ENCODE measurements around the gene PACRG.

Gene PACRG

GRCh38 chr6:163323274-163323673, 595.5 kb downstream of the PACRG start:
- no peak for TF ChIP-seq JUND (IDR thresholded peaks at IDR 0.05; ENCODE audit: low read depth)
- DNase-seq (ENCODE audit: low read depth in 1 of 2, low spot score in 1 of 2): no peak
- in situ Hi-C loops (cut with HindIII; ENCODE audit: low pct_unique_long_range_greater_than_20kb, low sequenced_read_pairs): no loop called here

GRCh38 chr6:163323705-163324104, 595.9 kb downstream of the PACRG start:
- no peak for DNase-seq (ENCODE audit: low read depth in 1 of 2, low spot score in 1 of 2)
- TF ChIP-seq JUND (IDR thresholded peaks at IDR 0.05; ENCODE audit: low read depth): no peak
- in situ Hi-C loops (cut with HindIII; ENCODE audit: low pct_unique_long_range_greater_than_20kb, low sequenced_read_pairs): no loop called here

GRCh38 chr6:163324326-163324687, 596.5 kb downstream of the PACRG start:
- in situ Hi-C loops (cut with HindIII; ENCODE audit: low pct_unique_long_range_greater_than_20kb, low sequenced_read_pairs): no loop called here
- peak in 1 of 2 experiments; percentile 5 for DNase-seq (ENCODE audit: low read depth in 1 of 2, low spot score in 1 of 2)
- no peak for TF ChIP-seq JUND (IDR thresholded peaks at IDR 0.05; ENCODE audit: low read depth)

GRCh38 chr6:163324688-163325389, 597.1 kb downstream of the PACRG start:
- DNase-seq (ENCODE audit: low read depth in 1 of 2, low spot score in 1 of 2): peak; percentile 22 to 38
- no peak for TF ChIP-seq JUND (IDR thresholded peaks at IDR 0.05; ENCODE audit: low read depth)
- in situ Hi-C loops (cut with HindIII; ENCODE audit: low pct_unique_long_range_greater_than_20kb, low sequenced_read_pairs): no loop called here

- DNase-seq (ENCODE audit: low read depth in 1 of 2, low spot score in 1 of 2): no peak
- TF ChIP-seq JUND (IDR thresholded peaks at IDR 0.05; ENCODE audit: low read depth): no peak
- in situ Hi-C loops (cut with HindIII; ENCODE audit: low pct_unique_long_range_greater_than_20kb, low sequenced_read_pairs): no loop called here
Measured at GRCh38 chr6:163325390-163325784, 597.6 kb downstream of the PACRG start.

- TF ChIP-seq JUND (IDR thresholded peaks at IDR 0.05; ENCODE audit: low read depth): no peak
- DNase-seq (ENCODE audit: low read depth in 1 of 2, low spot score in 1 of 2): no peak
- in situ Hi-C loops (cut with HindIII; ENCODE audit: low pct_unique_long_range_greater_than_20kb, low sequenced_read_pairs): no loop called here
Measured at GRCh38 chr6:163327165-163327880, 599.5 kb downstream of the PACRG start.

GRCh38 chr6:163327921-163328320, 600.1 kb downstream of the PACRG start:
- no peak for DNase-seq (ENCODE audit: low read depth in 1 of 2, low spot score in 1 of 2)
- no peak for TF ChIP-seq JUND (IDR thresholded peaks at IDR 0.05; ENCODE audit: low read depth)
- in situ Hi-C loops (cut with HindIII; ENCODE audit: low pct_unique_long_range_greater_than_20kb, low sequenced_read_pairs): no loop called here

GRCh38 chr6:163328411-163328810, 600.6 kb downstream of the PACRG start:
- no peak for TF ChIP-seq JUND (IDR thresholded peaks at IDR 0.05; ENCODE audit: low read depth)
- in situ Hi-C loops (cut with HindIII; ENCODE audit: low pct_unique_long_range_greater_than_20kb, low sequenced_read_pairs): no loop called here
- DNase-seq (ENCODE audit: low read depth in 1 of 2, low spot score in 1 of 2): no peak

- DNase-seq (ENCODE audit: low read depth in 1 of 2, low spot score in 1 of 2): no peak
- TF ChIP-seq JUND (IDR thresholded peaks at IDR 0.05; ENCODE audit: low read depth): no peak
- in situ Hi-C loops (cut with HindIII; ENCODE audit: low pct_unique_long_range_greater_than_20kb, low sequenced_read_pairs): no loop called here
Measured at GRCh38 chr6:163329991-163330390, 602.2 kb downstream of the PACRG start.

- in situ Hi-C loops (cut with HindIII; ENCODE audit: low pct_unique_long_range_greater_than_20kb, low sequenced_read_pairs): no loop called here
- no peak for DNase-seq (ENCODE audit: low read depth in 1 of 2, low spot score in 1 of 2)
- TF ChIP-seq JUND (IDR thresholded peaks at IDR 0.05; ENCODE audit: low read depth): no peak
Measured at GRCh38 chr6:163331245-163331644, 603.5 kb downstream of the PACRG start.

GRCh38 chr6:163332575-163332974, 604.8 kb downstream of the PACRG start:
- in situ Hi-C loops (cut with HindIII; ENCODE audit: low pct_unique_long_range_greater_than_20kb, low sequenced_read_pairs): no loop called here
- no peak for DNase-seq (ENCODE audit: low read depth in 1 of 2, low spot score in 1 of 2)
- no peak for TF ChIP-seq JUND (IDR thresholded peaks at IDR 0.05; ENCODE audit: low read depth)

- in situ Hi-C loops (cut with HindIII; ENCODE audit: low pct_unique_long_range_greater_than_20kb, low sequenced_read_pairs): no loop called here
- no peak for TF ChIP-seq JUND (IDR thresholded peaks at IDR 0.05; ENCODE audit: low read depth)
- DNase-seq (ENCODE audit: low read depth in 1 of 2, low spot score in 1 of 2): no peak
Measured at GRCh38 chr6:163333038-163333437, 605.3 kb downstream of the PACRG start.

Data from T47D (cell line).